Heart right ventricle (tissue), 16 donors: ENCODE data around the gene TMPRSS13. TPM values are rescaled to one million over a fixed set of nuclear protein-coding genes. Genes with fewer than 3 reads are reported as not detected.

Experiments
- ATAC-seq, 8 donors: fragments of 200-7000 bp; cut with Tn5 transposase; one replicate each; pipeline ENCODE4 v1.9.1; 2020; ENCODE audit warnings: mild to moderate bottlenecking in 8 of 8, moderate library complexity in 8 of 8, moderate number of reproducible peaks in 1 of 8
- DNase-seq, 2 donors: peaks; one replicate each; pipeline ENCODE4 v3.0.0-alpha.2; 2020
- H3K27ac ChIP-seq, 10 donors: fragments of 200-600 bp; sonication (generic) in 2 of 10; one replicate each; pipeline versions ENCODE4 v1.5.0 to v1.8.0; 2020 to 2022; ENCODE audit warnings: mild to moderate bottlenecking in 3 of 10
- H3K27me3 ChIP-seq, 7 donors: fragments of 200-600 bp; one replicate each; pipeline ENCODE4 v1.8.0; 2021 to 2022; ENCODE audit warnings: mild to moderate bottlenecking in 2 of 7
- H3K36me3 ChIP-seq, 9 donors: fragments of 200-600 bp; sonication (generic) in 1 of 9; one replicate each; pipeline versions ENCODE4 v1.5.0 to v1.8.0; 2020 to 2022; ENCODE audit warnings: mild to moderate bottlenecking in 2 of 9
- H3K4me1 ChIP-seq, 9 donors: fragments of 200-600 bp; sonication (generic) in 1 of 9; one replicate each; pipeline versions ENCODE4 v1.5.0 to v1.8.0; 2020 to 2022; ENCODE audit warnings: mild to moderate bottlenecking in 4 of 9
- H3K4me3 ChIP-seq, 10 donors: fragments of 200-600 bp; sonication (generic) in 2 of 10; one replicate each; pipeline versions ENCODE4 v1.5.0 to v1.8.0; 2020 to 2022; ENCODE audit warnings: mild to moderate bottlenecking in 7 of 10, moderate library complexity in 2 of 10
- H3K9me3 ChIP-seq, 11 donors: fragments of 200-600 bp in 10 of 11; sonication (generic) in 2 of 11; one replicate each; pipeline versions ENCODE4 v1.5.0 to v1.8.0; 2013 to 2022; ENCODE audit warnings: mild to moderate bottlenecking in 2 of 11, control low read depth in 1 of 11, moderate library complexity in 1 of 11
- CTCF ChIP-seq, 9 donors: fragments of 200-600 bp; sonication (generic) in 2 of 9; IDR thresholded peaks; one replicate each; pipeline versions ENCODE4 v1.5.0 to v1.8.0; 2021 to 2022; ENCODE audit warnings: antibody characterized with exemption in 9 of 9, mild to moderate bottlenecking in 5 of 9, moderate library complexity in 1 of 9
- WGBS, 2 donors: extraction: QIAGEN DNeasy Blood & Tissue Kit; methylation state at CpG; one replicate each; pipeline ENCODE4 v1.1.7; 2013; ENCODE audit warnings: inconsistent platforms in 1 of 2; 5-methylcytosine and 5-hydroxymethylcytosine counted together
- intact Hi-C, 10 donors: fragments of 100-400 bp; cut with DNase I; formaldehyde crosslinking; loops; one replicate each; pipeline versions ENCODE4 v1.11.1 to v1.14.2; 2022
- polyA plus RNA-seq, 2 donors: library from polyadenylated mRNA; stranded (reverse); fragments of 200-250 nt; gene quantifications; one replicate each; pipeline ENCODE4 v1.2.3, GENCODE V29; 2013
- total RNA-seq, 10 donors: library from RNA; stranded (reverse); fragmentation: NEBNext Ultra II Directional in 3 of 10; extraction: Animal tissue kit (Norgen Biotek cat#: 25700) in 3 of 10; gene quantifications; one replicate each; pipeline versions ENCODE4 v1.2.1 to v1.2.4, GENCODE V29; 2021 to 2023
- donor health status: Arrhythmogenic right ventricular cardiomyopathy.
- donor health status: ischemic (EF 13 %, LVEDD 7.1; RV severe dilation, severe dysfunction).
- donor health status: healthy with polysubstance abuse.
- donor health status: DM: no; HTN: yes; CAD: no.
- donor health status: DM: no; HTN: no; CAD: no.
- donor health status: ischemic (EF 25% LVEDD 6.9; RV normal size, moderate dysfunction).
- donor health status: ischemic (EF 25% LVEDD 5.7; RV mildly dilated, moderate dysfunction).
- donor health status: healthy.
- donor health status: DM: yes; HTN: yes; CAD: no.
- donor health status: Ischemic cardiomyopathy.
- donor health status: ischemic (EF 35%, LVEDD 5.7; RV mildly dilated, moderate dysfunction).
- donor health status: nonischemic (EF 11% LVEDD 7.7; RV severe dilation, severe dysfunction).
- donor health status: DM: yes; HTN: yes; CAD: no.
- donor health status: PGD.
- donor health status: ischemic (EF 29% LVEDD 5.4; RV normal size, mild dysfunction).
- donor health status: nonischemic (EF 23%, LVEDD 6.1; RV moderate dilation, normal function).

Gene TMPRSS13
- total and polyA plus RNA-seq, 12 donors, result 0.03 to 0.32 (median 0.18) TPM; not detected in 7

DNA sequence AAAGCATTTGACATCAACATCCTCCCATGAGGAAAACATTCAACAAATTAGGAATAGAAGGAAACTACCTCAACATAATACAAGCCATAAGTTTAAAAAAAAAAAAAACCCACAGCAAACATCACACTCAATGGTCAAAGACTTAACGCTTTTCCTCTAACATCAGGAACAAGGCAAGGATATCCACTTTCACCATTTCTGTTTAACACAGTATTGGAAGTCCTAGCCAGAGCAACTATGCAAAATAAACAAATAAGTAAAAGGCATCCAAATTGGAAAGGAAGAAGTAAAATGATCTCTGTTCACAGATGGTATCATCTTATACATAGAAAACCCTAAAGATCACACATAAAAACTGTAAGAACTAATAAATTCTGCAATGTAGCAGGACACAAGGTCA is 65.8 kb downstream of the TMPRSS13 start:
- ATAC-seq, result no peak

DNA sequence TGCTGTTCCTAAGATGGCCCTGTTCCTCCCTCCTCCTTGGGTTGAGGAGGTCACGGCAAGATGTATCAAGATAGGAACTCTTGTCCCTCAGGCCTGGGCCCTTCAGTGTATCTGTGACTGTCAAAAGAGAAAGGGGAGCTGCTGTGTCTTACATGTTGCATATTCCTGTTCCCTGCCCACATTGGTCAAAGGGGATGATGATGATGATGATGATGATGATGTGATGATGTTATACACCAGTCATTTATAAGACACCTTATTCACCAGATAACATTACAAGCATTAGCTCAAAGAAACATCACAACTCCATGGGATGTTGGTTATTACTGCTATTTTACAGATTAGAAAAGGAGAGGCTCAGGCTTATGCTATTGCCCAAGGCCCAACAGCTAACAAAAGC is 66.4 kb downstream of the TMPRSS13 start:
- peak in 1 of 8 donors; percentile 9 for ATAC-seq
- WGBS, 2 donors, result 67 to 71% methylated on average over 1 of the region's 1 CpG
- H3K27me3 ChIP-seq, result no peaks in the 10 kb centered on the region
- H3K9me3 ChIP-seq, result no peaks in the 10 kb centered on the region
- TF ChIP-seq CTCF (IDR thresholded peaks at IDR 0.05), result no peak
- intact Hi-C loops, result no loop called here
- peak overlapping the region in 2 of 10 donors; percentile 14 to 26 for H3K4me3 ChIP-seq
- DNase-seq, result no peak
- H3K4me1 ChIP-seq, result peaks cover 4 to 91% (median 48%) of the 10 kb centered on the region in 9 donors
- peaks cover 0 to under 1% (median 0%) of the 10 kb centered on the region in 9 donors for H3K36me3 ChIP-seq
- H3K27ac ChIP-seq, result peak overlapping the region; percentile 45 to 96 (median 88)

More for the DNA sequence above, 65.8 kb downstream of the TMPRSS13 start:
- Histone ChIP-seq H3K27ac (peak overlapping the region in 4 of 10 donors; percentile 88 to 96 (median 92)), H3K9me3 (no peaks in the 10 kb centered on the region), H3K36me3 (peaks cover 0 to 6% (median 0%) of the 10 kb centered on the region in 9 donors), H3K4me1 (peaks cover 4 to 85% (median 48%) of the 10 kb centered on the region in 9 donors), H3K4me3 (no peak overlapping the region), H3K27me3 (no peaks in the 10 kb centered on the region)
- intact Hi-C loops, result no loop called here
- DNase-seq, result no peak
- WGBS, 2 donors, result 60 to 66% methylated on average over 1 of the region's 1 CpG
- no peak for TF ChIP-seq CTCF (IDR thresholded peaks at IDR 0.05)

GRCh38 chr11:117862019-117862725 is 67.0 kb downstream of the TMPRSS13 start:
- intact Hi-C loops, result no loop called here
- Histone ChIP-seq H3K9me3 (no peaks in the 10 kb centered on the region), H3K4me3 (peak overlapping the region in 6 of 10 donors; percentile 1 to 28 (median 16)), H3K27ac (peak overlapping the region; percentile 45 to 96 (median 88)), H3K27me3 (no peaks in the 10 kb centered on the region), H3K36me3 (no peaks in the 10 kb centered on the region), H3K4me1 (peaks cover 4 to 93% (median 49%) of the 10 kb centered on the region in 9 donors)
- DNase-seq (no peak), ATAC-seq (peak in 7 of 8 donors; percentile 2 to 42 (median 21))
- TF ChIP-seq CTCF (IDR thresholded peaks at IDR 0.05), result no peak
- 42 to 50% methylated on average over 12 of the region's 12 CpGs for WGBS, 2 donors

GRCh38 chr11:117861151-117862018 is 67.8 kb downstream of the TMPRSS13 start:
- H3K4me1 ChIP-seq, result peaks cover 4 to 93% (median 51%) of the 10 kb centered on the region in 9 donors
- peak; percentile 66 to 84 for DNase-seq
- H3K9me3 ChIP-seq, result no peaks in the 10 kb centered on the region
- peak overlapping the region in 6 of 10 donors; percentile 1 to 28 (median 16) for H3K4me3 ChIP-seq
- 33 to 40% methylated on average over 13 of the region's 13 CpGs for WGBS, 2 donors
- H3K27me3 ChIP-seq, result no peaks in the 10 kb centered on the region
- ATAC-seq, result peak; percentile 80 to 93 (median 88)
- H3K36me3 ChIP-seq, result no peaks in the 10 kb centered on the region
- intact Hi-C loops, result no loop called here
- H3K27ac ChIP-seq, result peak overlapping the region; percentile 52 to 96 (median 88)
- TF ChIP-seq CTCF (IDR thresholded peaks at IDR 0.05), result no peak
